Bone marrow (tissue), 2 donors: ENCODE measurements around the gene AFF3.
"Not testable (repeated sequence)": the region's sequence is repeated elsewhere in the genome, so short reads cannot be mapped to it uniquely, and the experiment has no call there.

Experiments
- DNase-seq, 2 donors: peaks; one replicate each; lab custom pipeline; 2025; lab: John Stamatoyannopoulos, UW

AFF3 gene

GRCh38 chr2:99747842-99748241 is 394.5 kb downstream of the AFF3 start:
- no peak for DNase-seq

- DNase-seq = no peak
These were observed 399.2 kb downstream of the AFF3 start for GRCh38 chr2:99743146-99743545.

- DNase-seq = no peak
These were observed 404.9 kb downstream of the AFF3 start for GRCh38 chr2:99737537-99737936.

GRCh38 chr2:99735753-99736152 is 406.6 kb downstream of the AFF3 start:
- DNase-seq = no peak

- not testable (repeated sequence) for DNase-seq
These were observed 407.1 kb downstream of the AFF3 start for GRCh38 chr2:99735314-99735713.

GRCh38 chr2:99734236-99734635 is 408.2 kb downstream of the AFF3 start:
- no peak for DNase-seq

- DNase-seq = no peak
These were observed 413.0 kb downstream of the AFF3 start for GRCh38 chr2:99729104-99730025.

GRCh38 chr2:99728166-99728565 is 414.2 kb downstream of the AFF3 start:
- DNase-seq = no peak

GRCh38 chr2:99727199-99727598 is 415.2 kb downstream of the AFF3 start:
- no peak for DNase-seq

- DNase-seq = no peak
These were observed 415.7 kb downstream of the AFF3 start for GRCh38 chr2:99726691-99727090.

GRCh38 chr2:99725820-99726219 is 416.6 kb downstream of the AFF3 start:
- no peak for DNase-seq

- DNase-seq = no peak
These were observed 419.9 kb downstream of the AFF3 start for GRCh38 chr2:99722476-99722875.

GRCh38 chr2:99719102-99719501 is 423.3 kb downstream of the AFF3 start:
- no peak for DNase-seq

GRCh38 chr2:99715956-99716355 is 426.4 kb downstream of the AFF3 start:
- no peak for DNase-seq

- no peak for DNase-seq
These were observed 428.0 kb downstream of the AFF3 start for GRCh38 chr2:99714349-99714748.

- DNase-seq = no peak
These were observed 431.2 kb downstream of the AFF3 start for GRCh38 chr2:99711144-99711543.

GRCh38 chr2:99710721-99711120 is 431.7 kb downstream of the AFF3 start:
- no peak for DNase-seq

GRCh38 chr2:99709229-99709628 is 433.2 kb downstream of the AFF3 start:
- DNase-seq = no peak

- no peak for DNase-seq
These were observed 434.2 kb downstream of the AFF3 start for GRCh38 chr2:99708231-99708630.

- DNase-seq = no peak
These were observed 434.8 kb downstream of the AFF3 start for GRCh38 chr2:99707592-99707991.

- DNase-seq = no peak
These were observed 435.7 kb downstream of the AFF3 start for GRCh38 chr2:99706735-99707134.

- DNase-seq = no peak
These were observed 440.9 kb downstream of the AFF3 start for GRCh38 chr2:99701503-99701902.

- DNase-seq = no peak
These were observed 441.6 kb downstream of the AFF3 start for GRCh38 chr2:99700482-99701398.
